ENCODE measurements around the gene OPCML. TPM values are rescaled to one million over a fixed set of nuclear protein-coding genes. Genes with fewer than 3 reads are reported as not detected.
"Not testable (repeated sequence)": the region's sequence is repeated elsewhere in the genome, so short reads cannot be mapped to it uniquely, and the experiment has no call there.

OPCML gene
- total RNA-seq, 1 donor from 2014 or later = 2.7 TPM

- peaks cover 8% of the 10 kb centered on the region for H3K36me3 Mint-ChIP-seq (ENCODE audit: low read depth)
- no peak overlapping the region for H3K27ac Mint-ChIP-seq (ENCODE audit: unreplicated experiment)
- H3K4me3 Mint-ChIP-seq (ENCODE audit: unreplicated experiment) = no peak overlapping the region
- no peak for DNase-seq (ENCODE audit: low spot score)
- H3K4me1 Mint-ChIP-seq (ENCODE audit: low read depth) = no peaks in the 10 kb centered on the region
- peaks cover 30% of the 10 kb centered on the region for H3K9me3 Mint-ChIP-seq (ENCODE audit: low read depth)
- TF ChIP-seq CTCF (IDR thresholded peaks at IDR 0.05) = no peak
- peaks cover under 1% of the 10 kb centered on the region for H3K27me3 Mint-ChIP-seq (ENCODE audit: low read depth)
Observed at GRCh38 chr11:132379540-132379939, 1152.8 kb downstream of the OPCML start.

- Mint-ChIP-seq H3K4me3 (ENCODE audit: unreplicated experiment) (no peak overlapping the region), H3K27me3 (ENCODE audit: low read depth) (peaks cover 2% of the 10 kb centered on the region), H3K36me3 (ENCODE audit: low read depth) (no peaks in the 10 kb centered on the region), H3K27ac (ENCODE audit: unreplicated experiment) (no peak overlapping the region), H3K4me1 (ENCODE audit: low read depth) (no peaks in the 10 kb centered on the region), H3K9me3 (ENCODE audit: low read depth) (peaks cover 10% of the 10 kb centered on the region)
- no peak for TF ChIP-seq CTCF (IDR thresholded peaks at IDR 0.05)
- no peak for DNase-seq (ENCODE audit: low spot score)
Observed at GRCh38 chr11:132373405-132374143, 1158.7 kb downstream of the OPCML start.

GRCh38 chr11:132370114-132370513 lies 1162.2 kb downstream of the OPCML start:
- H3K27me3 Mint-ChIP-seq (ENCODE audit: low read depth); H3K27ac Mint-ChIP-seq (ENCODE audit: unreplicated experiment); DNase-seq (ENCODE audit: low spot score); H3K4me1 Mint-ChIP-seq (ENCODE audit: low read depth); H3K4me3 Mint-ChIP-seq (ENCODE audit: unreplicated experiment); H3K36me3 Mint-ChIP-seq (ENCODE audit: low read depth): not testable (repeated sequence)
- H3K9me3 Mint-ChIP-seq (ENCODE audit: low read depth) = peaks cover 10% of the 10 kb centered on the region

- DNase-seq (ENCODE audit: low spot score) = no peak
- Mint-ChIP-seq H3K4me1 (ENCODE audit: low read depth) (no peaks in the 10 kb centered on the region), H3K36me3 (ENCODE audit: low read depth) (peaks cover 2% of the 10 kb centered on the region), H3K27ac (ENCODE audit: unreplicated experiment) (no peak overlapping the region), H3K27me3 (ENCODE audit: low read depth) (peaks cover 2% of the 10 kb centered on the region), H3K4me3 (ENCODE audit: unreplicated experiment) (no peak overlapping the region), H3K9me3 (ENCODE audit: low read depth) (peaks cover 13% of the 10 kb centered on the region)
- no peak for TF ChIP-seq CTCF (IDR thresholded peaks at IDR 0.05)
Observed at GRCh38 chr11:132367293-132367692, 1165.0 kb downstream of the OPCML start.

- H3K27ac Mint-ChIP-seq (ENCODE audit: unreplicated experiment) = no peak overlapping the region
- no peak overlapping the region for H3K4me3 Mint-ChIP-seq (ENCODE audit: unreplicated experiment)
- no peak for TF ChIP-seq CTCF (IDR thresholded peaks at IDR 0.05)
- peaks cover 2% of the 10 kb centered on the region for H3K27me3 Mint-ChIP-seq (ENCODE audit: low read depth)
- H3K9me3 Mint-ChIP-seq (ENCODE audit: low read depth) = peaks cover 13% of the 10 kb centered on the region
- H3K4me1 Mint-ChIP-seq (ENCODE audit: low read depth) = no peaks in the 10 kb centered on the region
- H3K36me3 Mint-ChIP-seq (ENCODE audit: low read depth) = peaks cover 2% of the 10 kb centered on the region
- no peak for DNase-seq (ENCODE audit: low spot score)
Observed at GRCh38 chr11:132365650-132366049, 1166.7 kb downstream of the OPCML start.
